ENCODE results near the gene APOOL.

DNA sequence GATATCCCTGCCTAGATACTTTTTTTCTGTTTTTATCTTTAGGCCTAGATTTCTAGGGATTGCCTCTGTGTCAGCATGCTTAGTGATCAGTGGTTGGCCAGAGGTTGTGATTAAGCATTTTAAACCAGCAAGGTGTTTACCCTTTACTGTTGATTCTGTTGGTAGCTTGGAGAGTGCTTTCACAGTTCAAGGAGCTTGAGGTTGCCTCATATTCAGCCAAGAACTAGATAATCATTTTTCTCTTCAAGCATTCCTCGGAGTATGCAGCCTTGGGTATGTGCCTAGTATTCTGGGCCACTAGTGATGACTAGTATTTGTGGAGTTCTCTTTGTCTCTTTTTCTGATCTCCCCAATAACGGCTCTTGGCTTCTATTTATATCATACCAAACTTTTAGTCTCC lies 20.4 kb downstream of the APOOL start:
- no peak for TF ChIP-seq POLR2AphosphoS5 (IDR thresholded peaks at IDR 0.05)
- TF ChIP-seq, protein P1, sequence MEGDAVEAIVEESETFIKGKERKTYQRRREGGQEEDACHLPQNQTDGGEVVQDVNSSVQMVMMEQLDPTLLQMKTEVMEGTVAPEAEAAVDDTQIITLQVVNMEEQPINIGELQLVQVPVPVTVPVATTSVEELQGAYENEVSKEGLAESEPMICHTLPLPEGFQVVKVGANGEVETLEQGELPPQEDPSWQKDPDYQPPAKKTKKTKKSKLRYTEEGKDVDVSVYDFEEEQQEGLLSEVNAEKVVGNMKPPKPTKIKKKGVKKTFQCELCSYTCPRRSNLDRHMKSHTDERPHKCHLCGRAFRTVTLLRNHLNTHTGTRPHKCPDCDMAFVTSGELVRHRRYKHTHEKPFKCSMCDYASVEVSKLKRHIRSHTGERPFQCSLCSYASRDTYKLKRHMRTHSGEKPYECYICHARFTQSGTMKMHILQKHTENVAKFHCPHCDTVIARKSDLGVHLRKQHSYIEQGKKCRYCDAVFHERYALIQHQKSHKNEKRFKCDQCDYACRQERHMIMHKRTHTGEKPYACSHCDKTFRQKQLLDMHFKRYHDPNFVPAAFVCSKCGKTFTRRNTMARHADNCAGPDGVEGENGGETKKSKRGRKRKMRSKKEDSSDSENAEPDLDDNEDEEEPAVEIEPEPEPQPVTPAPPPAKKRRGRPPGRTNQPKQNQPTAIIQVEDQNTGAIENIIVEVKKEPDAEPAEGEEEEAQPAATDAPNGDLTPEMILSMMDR (IDR thresholded peaks at IDR 0.05 in 8 of 11, conservative IDR thresholded peaks at IDR 0.05 in 3 of 11), result no peak
